ENCODE results near the gene LRIT2. TPM values are rescaled to one million over a fixed set of nuclear protein-coding genes. Genes with fewer than 3 reads are reported as not detected.

LRIT2 gene
- total RNA-seq, 1 experiment from 2014 or later = not detected

DNA sequence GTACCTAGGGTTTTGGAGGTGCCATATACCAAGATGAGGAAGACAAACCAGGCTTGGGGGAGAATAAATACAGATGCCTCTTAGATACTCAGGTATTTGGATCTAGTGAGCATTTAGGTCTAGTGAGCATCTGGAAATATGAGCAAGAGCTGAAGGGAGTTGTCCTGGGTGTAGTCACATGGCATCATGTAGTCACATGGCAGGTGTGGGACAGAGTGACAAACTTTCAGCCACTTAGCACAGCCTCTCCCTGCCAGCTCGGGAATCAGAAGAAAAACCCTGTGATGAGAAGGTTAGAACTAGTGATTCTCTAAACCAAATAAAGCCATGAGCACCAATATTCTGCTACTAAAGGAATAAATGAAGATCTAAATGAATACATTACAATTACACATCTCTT, 43.8 kb upstream of the LRIT2 start:
- Histone ChIP-seq H3K27me3 (replicated peaks; ENCODE audit: insufficient read depth, low read depth, low read length, poor library complexity) (peaks cover 36% of the 10 kb centered on the region), H3K4me1 (ENCODE audit: insufficient read depth, low read length, poor library complexity, severe bottlenecking) (no peaks in the 10 kb centered on the region), H3K9me3 (ENCODE audit: low read depth, low read length, poor library complexity, severe bottlenecking) (no peaks in the 10 kb centered on the region), H3K36me3 (ENCODE audit: insufficient read depth, low read length, poor library complexity, severe bottlenecking) (no peaks in the 10 kb centered on the region), H3K27ac (ENCODE audit: low read depth, low read length, poor library complexity, severe bottlenecking) (no peak overlapping the region), H3K4me3 (ENCODE audit: low read depth, low read length, poor library complexity, severe bottlenecking) (no peak overlapping the region)
- intact Hi-C loops (cut with micrococcal nuclease; ENCODE audit: unreplicated experiment) = no loop called here
- BruUV-seq (replicated peaks) = no TSS peak
- TF ChIP-seq, protein P1, sequence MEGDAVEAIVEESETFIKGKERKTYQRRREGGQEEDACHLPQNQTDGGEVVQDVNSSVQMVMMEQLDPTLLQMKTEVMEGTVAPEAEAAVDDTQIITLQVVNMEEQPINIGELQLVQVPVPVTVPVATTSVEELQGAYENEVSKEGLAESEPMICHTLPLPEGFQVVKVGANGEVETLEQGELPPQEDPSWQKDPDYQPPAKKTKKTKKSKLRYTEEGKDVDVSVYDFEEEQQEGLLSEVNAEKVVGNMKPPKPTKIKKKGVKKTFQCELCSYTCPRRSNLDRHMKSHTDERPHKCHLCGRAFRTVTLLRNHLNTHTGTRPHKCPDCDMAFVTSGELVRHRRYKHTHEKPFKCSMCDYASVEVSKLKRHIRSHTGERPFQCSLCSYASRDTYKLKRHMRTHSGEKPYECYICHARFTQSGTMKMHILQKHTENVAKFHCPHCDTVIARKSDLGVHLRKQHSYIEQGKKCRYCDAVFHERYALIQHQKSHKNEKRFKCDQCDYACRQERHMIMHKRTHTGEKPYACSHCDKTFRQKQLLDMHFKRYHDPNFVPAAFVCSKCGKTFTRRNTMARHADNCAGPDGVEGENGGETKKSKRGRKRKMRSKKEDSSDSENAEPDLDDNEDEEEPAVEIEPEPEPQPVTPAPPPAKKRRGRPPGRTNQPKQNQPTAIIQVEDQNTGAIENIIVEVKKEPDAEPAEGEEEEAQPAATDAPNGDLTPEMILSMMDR (conservative IDR thresholded peaks at IDR 0.05; ENCODE audit: low read depth, low read length) = no peak
- no peak for TF ChIP-seq EZH2 (IDR thresholded peaks at IDR 0.05; ENCODE audit: borderline replicate concordance, low read depth, low read length, poor library complexity, severe bottlenecking)
- no peak for DNase-seq (ENCODE audit: low spot score)
- POLR2A ChIA-PET (ENCODE audit: low non-redundant PET) = no interaction called here
- CTCF ChIA-PET = no interaction called here

DNA sequence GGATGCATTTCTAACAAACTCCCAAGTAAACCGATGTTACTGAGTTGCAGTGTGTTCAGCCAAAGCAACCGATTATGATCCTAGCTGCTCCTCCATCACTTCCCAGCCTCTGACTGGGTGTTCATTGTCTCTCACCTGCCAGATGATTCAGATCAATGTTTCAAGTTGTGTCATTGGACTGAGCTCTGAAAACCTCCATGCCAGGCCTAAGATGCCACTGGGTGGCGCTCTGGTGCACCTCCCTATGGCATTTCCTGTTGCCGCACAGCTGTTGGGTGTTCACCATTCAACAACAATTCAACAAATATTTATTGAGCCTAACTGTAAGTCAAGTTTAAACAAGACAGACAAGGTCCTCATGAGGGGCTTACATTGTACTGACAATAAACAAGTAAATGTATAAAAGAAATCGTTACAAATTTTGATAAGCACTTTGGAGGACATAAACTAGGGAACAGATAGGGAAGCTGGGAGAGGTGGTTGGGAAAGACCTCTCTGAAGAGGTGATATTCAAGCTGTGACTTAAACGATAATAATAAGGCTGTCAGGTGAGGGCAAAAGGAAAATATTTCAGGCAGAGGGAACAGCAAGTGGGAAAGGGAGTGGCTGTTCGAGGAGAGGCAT, 42.3 kb upstream of the LRIT2 start:
- POLR2A ChIA-PET (ENCODE audit: low non-redundant PET) = no interaction called here
- TF ChIP-seq EZH2 (IDR thresholded peaks at IDR 0.05; ENCODE audit: borderline replicate concordance, low read depth, low read length, poor library complexity, severe bottlenecking) = no peak
- TF ChIP-seq, protein P1 (conservative IDR thresholded peaks at IDR 0.05; ENCODE audit: low read depth, low read length) = peak; percentile 88
- DNase-seq (ENCODE audit: low spot score) = peak; percentile 63
- Histone ChIP-seq H3K36me3 (ENCODE audit: insufficient read depth, low read length, poor library complexity, severe bottlenecking) (no peaks in the 10 kb centered on the region), H3K27ac (ENCODE audit: low read depth, low read length, poor library complexity, severe bottlenecking) (no peak overlapping the region), H3K9me3 (ENCODE audit: low read depth, low read length, poor library complexity, severe bottlenecking) (no peaks in the 10 kb centered on the region), H3K27me3 (replicated peaks; ENCODE audit: insufficient read depth, low read depth, low read length, poor library complexity) (peaks cover 25% of the 10 kb centered on the region), H3K4me3 (ENCODE audit: low read depth, low read length, poor library complexity, severe bottlenecking) (no peak overlapping the region), H3K4me1 (ENCODE audit: insufficient read depth, low read length, poor library complexity, severe bottlenecking) (no peaks in the 10 kb centered on the region)
- CTCF ChIA-PET = interaction anchor here (0.5 to 3.4 kb wide), 5 partner anchors 12 to 271 kb away, joined by 3 to 55 read pairs (median 4); no protein-coding TSS in a partner anchor
- intact Hi-C loops (cut with micrococcal nuclease; ENCODE audit: unreplicated experiment) = loop anchor here (1.0 kb wide), 1 partner anchor 270 kb away; no protein-coding TSS in a partner anchor
- no TSS peak for BruUV-seq (replicated peaks)

DNA sequence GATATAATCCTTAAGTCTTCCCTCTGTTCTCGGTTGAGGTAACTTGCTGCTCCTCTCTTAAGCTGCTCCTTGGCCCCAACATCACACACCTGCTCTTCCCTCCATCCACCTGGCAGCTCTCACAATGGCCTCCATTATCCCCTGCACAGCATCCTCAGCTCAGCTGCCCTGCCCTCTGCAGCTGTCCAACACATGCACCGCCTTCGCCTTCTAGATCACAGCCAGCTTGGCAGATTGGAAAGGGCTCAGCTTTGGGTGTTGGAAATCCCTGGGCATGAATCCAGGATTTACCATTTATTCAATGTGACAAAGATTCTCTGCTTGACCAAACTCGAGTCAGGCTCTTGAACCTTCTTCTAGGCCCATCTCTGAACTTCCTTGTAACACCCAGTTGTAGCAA, 40.1 kb upstream of the LRIT2 start:
- H3K36me3 ChIP-seq (ENCODE audit: insufficient read depth, low read length, poor library complexity, severe bottlenecking) = no peaks in the 10 kb centered on the region
- intact Hi-C loops (cut with micrococcal nuclease; ENCODE audit: unreplicated experiment) = loop anchor here (2.0 kb wide), 1 partner anchor 105 kb away; no protein-coding TSS in a partner anchor
- no peak overlapping the region for H3K4me3 ChIP-seq (ENCODE audit: low read depth, low read length, poor library complexity, severe bottlenecking)
- no TSS peak for BruUV-seq (replicated peaks)
- H3K4me1 ChIP-seq (ENCODE audit: insufficient read depth, low read length, poor library complexity, severe bottlenecking) = no peaks in the 10 kb centered on the region
- DNase-seq (ENCODE audit: low spot score) = no peak
- ChIA-PET CTCF (interaction anchor here (3.4 kb wide), 1 partner anchor 273 kb away, joined by 55 read pairs; no protein-coding TSS in a partner anchor), POLR2A (ENCODE audit: low non-redundant PET) (no interaction called here)
- no peak for TF ChIP-seq EZH2 (IDR thresholded peaks at IDR 0.05; ENCODE audit: borderline replicate concordance, low read depth, low read length, poor library complexity, severe bottlenecking)
- TF ChIP-seq, protein P1 (conservative IDR thresholded peaks at IDR 0.05; ENCODE audit: low read depth, low read length) = no peak
- H3K27me3 ChIP-seq (replicated peaks; ENCODE audit: insufficient read depth, low read depth, low read length, poor library complexity) = peaks cover 10% of the 10 kb centered on the region
- no peaks in the 10 kb centered on the region for H3K9me3 ChIP-seq (ENCODE audit: low read depth, low read length, poor library complexity, severe bottlenecking)
- no peak overlapping the region for H3K27ac ChIP-seq (ENCODE audit: low read depth, low read length, poor library complexity, severe bottlenecking)
